ENCODE data around the gene DYSF.

DNA sequence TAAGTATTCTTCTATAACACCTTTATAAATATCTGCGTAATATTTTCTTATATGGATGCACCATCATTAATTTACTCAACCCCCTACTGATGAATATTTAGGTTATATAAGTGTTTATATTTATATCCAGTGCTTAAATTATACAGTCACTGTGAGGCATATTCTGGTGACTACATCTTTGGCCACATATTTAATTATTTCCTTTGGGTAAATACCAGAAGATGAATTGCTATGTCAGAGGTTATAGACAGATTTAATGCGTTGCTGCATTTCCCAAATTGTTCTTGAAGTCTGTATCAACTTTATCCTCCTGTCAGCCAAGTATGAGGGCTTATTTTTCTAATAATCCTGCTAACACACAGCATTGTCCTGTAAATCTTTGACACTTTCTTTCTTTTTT is 18.7 kb downstream of the DYSF start:
- TF ChIP-seq, protein P1, sequence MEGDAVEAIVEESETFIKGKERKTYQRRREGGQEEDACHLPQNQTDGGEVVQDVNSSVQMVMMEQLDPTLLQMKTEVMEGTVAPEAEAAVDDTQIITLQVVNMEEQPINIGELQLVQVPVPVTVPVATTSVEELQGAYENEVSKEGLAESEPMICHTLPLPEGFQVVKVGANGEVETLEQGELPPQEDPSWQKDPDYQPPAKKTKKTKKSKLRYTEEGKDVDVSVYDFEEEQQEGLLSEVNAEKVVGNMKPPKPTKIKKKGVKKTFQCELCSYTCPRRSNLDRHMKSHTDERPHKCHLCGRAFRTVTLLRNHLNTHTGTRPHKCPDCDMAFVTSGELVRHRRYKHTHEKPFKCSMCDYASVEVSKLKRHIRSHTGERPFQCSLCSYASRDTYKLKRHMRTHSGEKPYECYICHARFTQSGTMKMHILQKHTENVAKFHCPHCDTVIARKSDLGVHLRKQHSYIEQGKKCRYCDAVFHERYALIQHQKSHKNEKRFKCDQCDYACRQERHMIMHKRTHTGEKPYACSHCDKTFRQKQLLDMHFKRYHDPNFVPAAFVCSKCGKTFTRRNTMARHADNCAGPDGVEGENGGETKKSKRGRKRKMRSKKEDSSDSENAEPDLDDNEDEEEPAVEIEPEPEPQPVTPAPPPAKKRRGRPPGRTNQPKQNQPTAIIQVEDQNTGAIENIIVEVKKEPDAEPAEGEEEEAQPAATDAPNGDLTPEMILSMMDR (conservative IDR thresholded peaks at IDR 0.05), result no peak
- no peak for TF ChIP-seq ZFX (IDR thresholded peaks at IDR 0.05)

Data from C4-2B (cell line).